ENCODE measurements around the gene AGO4. TPM values are rescaled to one million over a fixed set of nuclear protein-coding genes. Genes with fewer than 3 reads are reported as not detected.
"Not testable (repeated sequence)": the region's sequence is repeated elsewhere in the genome, so short reads cannot be mapped to it uniquely, and the experiment has no call there.

The AGO4 gene
- polyA plus RNA-seq, 4 donors: 18.2 to 28.6 (median 20.1) TPM

DNA sequence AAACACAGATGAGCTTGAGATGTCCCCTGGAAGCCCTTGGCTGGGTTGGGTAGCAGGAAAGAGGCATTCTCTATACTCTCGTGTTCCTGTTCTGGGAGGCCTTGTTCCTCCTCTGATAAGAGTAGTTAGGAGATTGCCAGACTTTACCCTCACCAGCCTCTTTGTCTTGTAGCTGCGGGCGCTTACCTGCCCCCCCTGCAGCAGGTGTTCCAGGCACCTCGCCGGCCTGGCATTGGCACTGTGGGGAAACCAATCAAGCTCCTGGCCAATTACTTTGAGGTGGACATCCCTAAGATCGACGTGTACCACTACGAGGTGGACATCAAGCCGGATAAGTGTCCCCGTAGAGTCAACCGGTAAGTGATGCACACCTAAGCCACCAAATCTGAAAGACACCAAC lies 80.4 kb downstream of the AGO4 start:
- no peak for DNase-seq (ENCODE audit: low read depth in 4 of 4, low spot score in 3 of 4)

GRCh38 chr1:35888981-35889380 lies 81.2 kb downstream of the AGO4 start:
- not testable (repeated sequence) for DNase-seq (ENCODE audit: low read depth in 4 of 4, low spot score in 3 of 4)

DNA sequence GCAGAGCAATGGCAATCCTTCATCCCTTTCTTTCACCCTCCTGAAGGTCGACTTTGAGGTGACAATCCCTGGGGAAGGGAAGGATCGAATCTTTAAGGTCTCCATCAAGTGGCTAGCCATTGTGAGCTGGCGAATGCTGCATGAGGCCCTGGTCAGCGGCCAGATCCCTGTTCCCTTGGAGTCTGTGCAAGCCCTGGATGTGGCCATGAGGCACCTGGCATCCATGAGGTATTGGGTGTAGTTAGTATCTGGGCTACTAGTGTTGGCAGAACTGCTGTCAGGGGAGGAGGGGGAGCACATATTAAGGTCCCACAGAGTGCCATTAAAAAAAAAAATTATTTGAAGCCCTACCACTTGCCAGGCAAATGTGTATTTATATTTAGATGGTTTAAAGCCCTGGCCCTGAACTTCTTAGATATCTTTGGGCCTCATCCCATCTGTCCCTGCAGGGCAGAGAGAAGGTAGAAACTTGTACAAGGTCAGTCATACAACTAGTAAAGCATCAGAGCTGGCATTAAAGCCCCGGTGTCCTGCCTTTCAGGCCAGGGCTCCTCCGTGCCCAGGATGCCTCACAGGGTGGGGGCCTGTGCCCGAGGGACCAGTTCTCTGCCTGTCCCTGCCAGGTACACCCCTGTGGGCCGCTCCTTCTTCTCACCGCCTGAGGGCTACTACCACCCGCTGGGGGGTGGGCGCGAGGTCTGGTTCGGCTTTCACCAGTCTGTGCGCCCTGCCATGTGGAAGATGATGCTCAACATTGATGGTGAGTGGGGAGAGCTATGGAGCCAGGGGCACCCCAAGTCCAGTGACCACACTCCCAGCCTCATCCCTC lies 85.4 kb downstream of the AGO4 start:
- DNase-seq (ENCODE audit: low read depth in 4 of 4, low spot score in 3 of 4): no peak

DNA sequence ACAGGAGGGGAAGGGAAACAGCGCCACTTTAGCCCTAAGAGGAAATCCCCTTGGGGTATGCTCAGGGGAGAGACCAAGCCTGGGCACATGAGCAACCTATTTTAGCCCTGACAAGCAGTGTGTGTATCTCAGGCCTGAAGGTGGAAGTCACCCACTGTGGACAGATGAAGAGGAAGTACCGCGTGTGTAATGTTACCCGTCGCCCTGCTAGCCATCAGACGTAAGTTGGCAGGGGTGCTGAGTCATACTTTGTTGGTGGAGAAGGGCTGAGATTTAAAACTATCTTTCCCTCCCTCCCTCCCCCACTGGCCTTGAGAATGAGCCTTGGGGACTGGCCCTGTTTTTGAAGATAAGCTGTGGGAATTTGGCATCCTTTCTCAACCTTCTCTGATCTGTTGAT lies 86.4 kb downstream of the AGO4 start:
- no peak for DNase-seq (ENCODE audit: low read depth in 4 of 4, low spot score in 3 of 4)

DNA sequence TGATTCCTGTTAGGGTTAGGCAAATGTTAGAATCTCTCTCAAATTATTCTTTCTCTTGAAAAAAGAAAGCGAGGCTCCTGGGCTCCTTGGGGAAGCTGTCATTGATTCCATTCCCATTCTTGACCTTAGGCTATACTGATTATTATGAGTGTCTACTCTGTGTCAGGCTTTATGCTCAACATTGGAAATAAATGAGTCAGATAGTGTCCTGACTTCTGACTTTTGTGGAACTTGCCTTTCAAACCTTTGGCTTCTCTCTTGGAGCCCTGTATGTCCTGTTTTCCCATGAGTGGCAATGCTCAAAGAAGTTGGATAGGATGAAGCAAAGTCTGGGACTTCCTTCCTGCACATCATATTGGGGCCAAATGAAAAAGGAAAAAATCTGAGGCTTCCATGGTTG lies 86.8 kb downstream of the AGO4 start:
- no peak for DNase-seq (ENCODE audit: low read depth in 4 of 4, low spot score in 3 of 4)

DNA sequence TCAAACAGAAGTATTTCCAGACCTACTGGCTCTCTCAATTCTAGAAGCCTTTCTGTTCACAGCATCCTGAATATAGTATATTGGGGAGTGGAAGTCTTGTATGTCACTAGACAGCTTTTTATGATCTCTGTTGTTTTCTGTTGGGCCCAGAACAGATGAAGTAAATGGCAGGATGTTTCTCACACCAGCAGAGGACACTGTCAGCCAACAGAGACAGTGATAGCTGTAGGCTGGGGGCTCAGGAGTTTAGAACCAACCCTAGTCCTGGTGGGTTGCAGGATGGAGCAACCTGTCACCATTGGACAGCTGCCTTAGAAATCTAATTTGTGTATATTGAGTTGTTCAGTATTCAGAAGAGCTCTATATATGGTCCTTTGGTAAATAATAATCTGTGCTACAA lies 92.1 kb downstream of the AGO4 start:
- no peak for DNase-seq (ENCODE audit: low read depth in 4 of 4, low spot score in 3 of 4)

DNA sequence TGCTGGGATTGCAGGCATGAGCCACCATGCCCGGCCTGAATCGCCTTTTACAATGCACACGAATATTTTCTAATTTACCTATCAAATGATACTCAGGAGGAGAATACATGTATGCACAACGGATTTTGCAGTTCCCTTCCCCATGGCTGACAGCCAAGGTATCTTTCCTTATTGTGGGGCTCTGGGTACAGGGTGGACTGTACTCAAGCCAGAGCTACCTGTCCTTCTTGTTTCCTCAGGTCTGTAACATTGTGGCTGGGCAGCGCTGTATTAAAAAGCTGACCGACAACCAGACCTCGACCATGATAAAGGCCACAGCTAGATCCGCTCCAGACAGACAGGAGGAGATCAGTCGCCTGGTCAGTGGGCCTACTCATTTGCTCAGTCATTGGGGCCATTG lies 93.4 kb downstream of the AGO4 start:
- no peak for DNase-seq (ENCODE audit: low read depth in 4 of 4, low spot score in 3 of 4)

- no peak for DNase-seq (ENCODE audit: low read depth in 4 of 4, low spot score in 3 of 4)
Measured at GRCh38 chr1:35902671-35903070, 94.9 kb downstream of the AGO4 start.

Other genes with a start within 250 kb of the AGO4 start
- gene TFAP2E, start 234.7 kb upstream of the AGO4 start, polyA plus RNA-seq (ENCODE audit: insufficient read length in 4 of 4): 1 to 10 TPM in 2 of 4 donors, under 1 TPM in 2; 0.61 to 2.4 (median 1.1) TPM
- gene PSMB2, start 166.5 kb upstream of the AGO4 start, polyA plus RNA-seq (ENCODE audit: insufficient read length in 4 of 4): 10 to 100 TPM; 71.4 to 91.6 (median 80.1) TPM
- gene C1orf216, start 89.1 kb upstream of the AGO4 start, polyA plus RNA-seq (ENCODE audit: insufficient read length in 4 of 4): 10 to 100 TPM in 1 of 4 donors, 1 to 10 TPM in 3; 9.3 to 22.8 (median 9.7) TPM
- gene CLSPN, start 38.0 kb upstream of the AGO4 start, polyA plus RNA-seq (ENCODE audit: insufficient read length in 4 of 4): 10 to 100 TPM; 10.9 to 15.9 (median 13.3) TPM
- 10 to 100 TPM; 14.8 to 18.5 (median 17.1) TPM for gene AGO1, start 75.2 kb downstream of the AGO4 start, polyA plus RNA-seq (ENCODE audit: insufficient read length in 4 of 4)
- 10 to 100 TPM; 12.0 to 14.9 (median 13.8) TPM for gene AGO3, start 123.1 kb downstream of the AGO4 start, polyA plus RNA-seq (ENCODE audit: insufficient read length in 4 of 4)

All from left renal pelvis (tissue), 4 donors.